Fibroblast of skin of left biceps (primary cell): ENCODE results near the gene SLC13A5.

ENCODE experiments used
- DNase-seq, 2 experiments: peaks; one replicate each; pipeline ENCODE4 v3.0.0-alpha.2; 2013; ENCODE audit warnings: low read depth in 2 of 2

The SLC13A5 gene

GRCh38 chr17:6684460-6684783, 28.7 kb downstream of the SLC13A5 start:
- DNase-seq = no peak

GRCh38 chr17:6683730-6684459, 29.3 kb downstream of the SLC13A5 start:
- DNase-seq = no peak

- no peak for DNase-seq
Observed at GRCh38 chr17:6683081-6683684, 30.0 kb downstream of the SLC13A5 start.

- no peak for DNase-seq
Observed at GRCh38 chr17:6682339-6682738, 30.8 kb downstream of the SLC13A5 start.

- DNase-seq = no peak
Observed at GRCh38 chr17:6681671-6682070, 31.5 kb downstream of the SLC13A5 start.

- no peak for DNase-seq
Observed at GRCh38 chr17:6681176-6681575, 32.0 kb downstream of the SLC13A5 start.

- DNase-seq = no peak
Observed at GRCh38 chr17:6679241-6679640, 33.9 kb downstream of the SLC13A5 start.

- DNase-seq = no peak
Observed at GRCh38 chr17:6677946-6678345, 35.2 kb downstream of the SLC13A5 start.

- DNase-seq = no peak
Observed at GRCh38 chr17:6677158-6677831, 35.9 kb downstream of the SLC13A5 start.

GRCh38 chr17:6676802-6677157, 36.4 kb downstream of the SLC13A5 start:
- no peak for DNase-seq

GRCh38 chr17:6675201-6675825, 37.9 kb downstream of the SLC13A5 start:
- no peak for DNase-seq

GRCh38 chr17:6674586-6674985, 38.6 kb downstream of the SLC13A5 start:
- no peak for DNase-seq

GRCh38 chr17:6671431-6671830, 41.7 kb downstream of the SLC13A5 start:
- DNase-seq = no peak

GRCh38 chr17:6670999-6671398, 42.2 kb downstream of the SLC13A5 start:
- DNase-seq = no peak

- no peak for DNase-seq
Observed at GRCh38 chr17:6670571-6670970, 42.6 kb downstream of the SLC13A5 start.

GRCh38 chr17:6669479-6670212, 43.5 kb downstream of the SLC13A5 start:
- DNase-seq = no peak

GRCh38 chr17:6668727-6669425, 44.3 kb downstream of the SLC13A5 start:
- DNase-seq = no peak

- DNase-seq = no peak
Observed at GRCh38 chr17:6668219-6668618, 45.0 kb downstream of the SLC13A5 start.

- no peak for DNase-seq
Observed at GRCh38 chr17:6667516-6667915, 45.7 kb downstream of the SLC13A5 start.

- no peak for DNase-seq
Observed at GRCh38 chr17:6666557-6666956, 46.6 kb downstream of the SLC13A5 start.

- peak; percentile 43 to 49 for DNase-seq
Observed at GRCh38 chr17:6666077-6666521, 47.1 kb downstream of the SLC13A5 start.
